HCT116 (cell line): ENCODE measurements around the gene FREM3. TPM values are rescaled to one million over a fixed set of nuclear protein-coding genes. Genes with fewer than 3 reads are reported as not detected.

ENCODE experiments used
- ATAC-seq: fragments of 200-7000 bp; cut with Tn5 transposase; 2 replicates; pipeline ENCODE4 v1.9.1; 2020; ENCODE audit warnings: mild to moderate bottlenecking, moderate library complexity
- BruUV-seq: library from RNA; stranded (reverse); fragments of 400-500 nt; replicated peaks from 2 replicates; lab custom pipeline; 2021; lab: Mats Ljungman, UMichigan
- CTCF ChIA-PET: fragments of 300-600 bp; sonication (Branson Sonifier 250); formaldehyde crosslinking; loops from one replicate; lab custom pipeline; 2021; ENCODE audit warnings: antibody characterized with exemption; lab: Charles Lee
- POLR2A ChIA-PET: fragments of 300-600, 350-600 bp; sonication (Branson Sonifier 250); formaldehyde crosslinking; loops from one replicate; lab custom pipeline; 2021; ENCODE audit warnings: antibody characterized with exemption; lab: Charles Lee
- RAD21 ChIA-PET, 2 experiments: fragments of 300-600 bp; sonication (Branson Sonifier 250); formaldehyde crosslinking; loops; one replicate each; lab custom pipeline; 2023; ENCODE audit warnings: low total read pairs in 2 of 2; ENCODE audit not compliant: uncharacterized antibody in 2 of 2, unreplicated experiment in 2 of 2, low non-redundant PET in 1 of 2; lab: Charles Lee
- DNase-seq: peaks from one replicate; pipeline ENCODE4 v3.0.0-alpha.2; 2010; ENCODE audit warnings: low read depth, low spot score
- H2AFZ ChIP-seq: fragments of 200-600 bp; shearing (Covaris generic), sonication (generic); 2 replicates; pipeline ENCODE4 v1.6.1; 2017; ENCODE audit warnings: low read depth, mixed run types, mixed read lengths, antibody characterized with exemption, low read length; ENCODE audit not compliant: poor library complexity, severe bottlenecking
- H3K27ac ChIP-seq: 2 replicates; pipeline ENCODE4 v1.5.1; 2012; ENCODE audit warnings: low read depth, low read length
- H3K27me3 ChIP-seq: fragments of 200-600 bp; sonication (generic); 2 replicates; pipeline ENCODE4 v1.6.1; 2016; ENCODE audit warnings: mixed run types, low read length, mixed read lengths; ENCODE audit not compliant: insufficient read depth
- H3K36me3 ChIP-seq, 2 experiments: fragments of 200-500 bp in 1 of 2; fragments of 200-600 bp in 1 of 2; sonication (Bioruptor generic) in 1 of 2; sonication (generic) in 1 of 2; 2 replicates each; pipeline versions ENCODE4 v1.5.1 to v1.6.1; 2014 to 2016; ENCODE audit warnings: low read length in 2 of 2, inconsistent platforms in 1 of 2, mixed read lengths in 1 of 2, mixed run types in 1 of 2; ENCODE audit not compliant: insufficient read depth in 2 of 2, control insufficient read depth in 1 of 2
- H3K4me1 ChIP-seq, 2 experiments: fragments of 200-600 bp in 1 of 2; sonication (generic) in 1 of 2; 2 replicates each; pipeline versions ENCODE4 v1.5.1 to v1.6.1; 2012 to 2017; ENCODE audit warnings: low read length in 2 of 2, inconsistent platforms in 1 of 2, mild to moderate bottlenecking in 1 of 2, mixed read lengths in 1 of 2, mixed run types in 1 of 2, moderate library complexity in 1 of 2; ENCODE audit not compliant: insufficient read depth in 2 of 2, control insufficient read depth in 1 of 2
- H3K4me2 ChIP-seq: fragments of 200-600 bp; sonication (generic); 2 replicates; pipeline ENCODE4 v1.6.1; 2017; ENCODE audit warnings: mixed run types, low read length, mixed read lengths
- H3K4me3 ChIP-seq, 2 experiments: fragments of 200-600 bp in 1 of 2; sonication (generic) in 1 of 2; replicated peaks in 1 of 2; 2 replicates each; pipeline ENCODE4 v1.5.1; 2011 to 2016; ENCODE audit warnings: low read length in 2 of 2, control low read depth in 1 of 2, low read depth in 1 of 2, mild to moderate bottlenecking in 1 of 2, mixed read lengths in 1 of 2, mixed run types in 1 of 2
- H3K79me2 ChIP-seq: fragments of 200-600 bp; sonication (generic); 2 replicates; pipeline ENCODE4 v1.6.1; 2017; ENCODE audit warnings: mild to moderate bottlenecking, mixed run types, low read length, moderate library complexity, mixed read lengths; ENCODE audit not compliant: insufficient read depth
- H3K9ac ChIP-seq: fragments of 200-600 bp; sonication (generic); 2 replicates; pipeline ENCODE4 v1.6.1; 2016; ENCODE audit warnings: low read length, mixed read lengths
- H3K9me2 ChIP-seq: fragments of 200-600 bp; sonication (generic), shearing (Covaris generic); 2 replicates; pipeline ENCODE4 v1.6.1; 2017; ENCODE audit warnings: mixed run types, mild to moderate bottlenecking, moderate library complexity; ENCODE audit not compliant: insufficient read depth
- H3K9me3 ChIP-seq, 2 experiments: fragments of 200-500 bp in 1 of 2; fragments of 200-600 bp in 1 of 2; sonication (Bioruptor generic) in 1 of 2; sonication (generic) in 1 of 2; 2 replicates each; pipeline ENCODE4 v1.6.1; 2014 to 2017; ENCODE audit warnings: low read length in 2 of 2, mixed read lengths in 2 of 2, inconsistent platforms in 1 of 2, low read depth in 1 of 2, mild to moderate bottlenecking in 1 of 2, mixed run types in 1 of 2, moderate library complexity in 1 of 2; ENCODE audit not compliant: control insufficient read depth in 1 of 2, insufficient read depth in 1 of 2
- H4K20me1 ChIP-seq: fragments of 200-600 bp; sonication (generic), shearing (Covaris generic); 2 replicates; pipeline ENCODE4 v1.6.1; 2017; ENCODE audit warnings: mixed run types, mild to moderate bottlenecking, moderate library complexity; ENCODE audit not compliant: insufficient read depth
- CBX3 ChIP-seq: IDR thresholded peaks from 2 replicates; pipeline ENCODE4 v1.6.1; 2012; ENCODE audit warnings: low read depth
- CEBPB ChIP-seq: IDR thresholded peaks from 2 replicates; pipeline ENCODE4 v1.6.1; 2012; ENCODE audit warnings: low read depth
- EGR1 ChIP-seq: IDR thresholded peaks from 2 replicates; pipeline ENCODE4 v1.6.1; 2012; ENCODE audit warnings: low read depth
- ELF1 ChIP-seq: IDR thresholded peaks from 2 replicates; pipeline ENCODE4 v1.6.1; 2012; ENCODE audit warnings: low read depth, borderline replicate concordance
- EZH2 ChIP-seq: fragments of 200-600 bp; sonication (generic); IDR thresholded peaks from 2 replicates; pipeline ENCODE4 v1.6.1; 2017; ENCODE audit warnings: antibody characterized with exemption, mixed run types
- EZH2phosphoT487 ChIP-seq: fragments of 200-600 bp; IDR thresholded peaks from 2 replicates; pipeline ENCODE4 v1.6.1; 2018; ENCODE audit warnings: antibody characterized with exemption, borderline replicate concordance
- FOSL1 ChIP-seq: IDR thresholded peaks from 2 replicates; pipeline ENCODE4 v1.6.1; 2012; ENCODE audit warnings: low read depth
- JUND ChIP-seq: IDR thresholded peaks from 2 replicates; pipeline ENCODE4 v1.6.1; 2012
- POLR2AphosphoS5 ChIP-seq: IDR thresholded peaks from 2 replicates; pipeline ENCODE4 v1.6.1; 2011; ENCODE audit warnings: mild to moderate bottlenecking, low read depth, low read length, moderate library complexity
- RAD21 ChIP-seq: IDR thresholded peaks from 2 replicates; pipeline ENCODE4 v1.6.1; 2012; ENCODE audit warnings: low read depth, mild to moderate bottlenecking
- SP1 ChIP-seq: IDR thresholded peaks from 2 replicates; pipeline ENCODE4 v1.6.1; 2012; ENCODE audit warnings: low read depth
- TCF7L2 ChIP-seq: IDR thresholded peaks from 2 replicates; pipeline ENCODE4 v1.7.0; 2011; ENCODE audit warnings: borderline replicate concordance, inconsistent platforms; ENCODE audit not compliant: insufficient read depth, insufficient read length; ENCODE audit errors: extremely low read depth
- YY1 ChIP-seq: IDR thresholded peaks from 2 replicates; pipeline ENCODE4 v1.6.1; 2011; ENCODE audit warnings: low read length, low read depth, moderate library complexity, mild to moderate bottlenecking; ENCODE audit not compliant: insufficient replicate concordance; ENCODE audit errors: extremely low read depth
- ZFX ChIP-seq: fragments of 450-650 bp; IDR thresholded peaks from 2 replicates; pipeline ENCODE4 v1.6.1; 2017
- ZNF274 ChIP-seq: fragments of 200-500 bp; sonication (Bioruptor generic); IDR thresholded peaks from 2 replicates; pipeline ENCODE4 v1.6.1; 2014; ENCODE audit warnings: mild to moderate bottlenecking, low read depth, low read length, inconsistent platforms
- intact Hi-C: fragments of 100-400 bp; cut with micrococcal nuclease; formaldehyde crosslinking; loops from 2 replicates; pipeline ENCODE4 v1.10.0; 2022
- total RNA-seq: library from RNA; stranded (reverse); gene quantifications from one replicate; pipeline ENCODE4 v1.2.1, GENCODE V29; 2021; ENCODE audit not compliant: unreplicated experiment
- TF ChIP-seq, protein P1 (sequence below), 3 experiments: fragments of 200-600 bp in 1 of 3; sonication (generic) in 1 of 3; IDR thresholded peaks in 2 of 3; conservative IDR thresholded peaks in 1 of 3; 2 replicates each; pipeline ENCODE4 v1.5.1; 2012 to 2017; ENCODE audit warnings: low read depth in 2 of 3, low read length in 2 of 3, antibody characterized with exemption in 1 of 3, borderline replicate concordance in 1 of 3, control low read depth in 1 of 3, mild to moderate bottlenecking in 1 of 3, mixed read lengths in 1 of 3, mixed run types in 1 of 3, moderate library complexity in 1 of 3; ENCODE audit not compliant: insufficient read depth in 1 of 3

FREM3 gene
- total RNA-seq, 1 experiment from 2014 or later: not detected

- H4K20me1 ChIP-seq: no peaks in the 10 kb centered on the region
- H3K9ac ChIP-seq: no peak overlapping the region
- no peaks in the 10 kb centered on the region for H3K79me2 ChIP-seq
- no peaks in the 10 kb centered on the region for H3K4me1 ChIP-seq
- RAD21 ChIA-PET: no interaction called here
- POLR2A ChIA-PET: no interaction called here
- H3K4me3 ChIP-seq: no peak overlapping the region
- H3K27ac ChIP-seq: no peak overlapping the region
- intact Hi-C loops: no loop called here
- H3K4me2 ChIP-seq: no peak overlapping the region
- no peaks in the 10 kb centered on the region for H3K27me3 ChIP-seq
- 0 out of 2 replicates have a peak, but pooled peaks cover 2% of the 10 kb centered on the region for H3K9me2 ChIP-seq
- TF ChIP-seq EZH2: no peak
- TF ChIP-seq, all 23 proteins: peak for 0
- H3K9me3 ChIP-seq: no peaks in the 10 kb centered on the region
- DNase-seq (no peak), ATAC-seq (no peak)
- H2AFZ ChIP-seq: no peak overlapping the region
- no TSS peak for BruUV-seq
- CTCF ChIA-PET: no interaction called here
- H3K36me3 ChIP-seq: no peaks in the 10 kb centered on the region
Observed at GRCh38 chr4:143654571-143654970, 45.9 kb downstream of the FREM3 start.

GRCh38 chr4:143653031-143653430 is 47.4 kb downstream of the FREM3 start:
- Histone ChIP-seq H3K9me3 (no peaks in the 10 kb centered on the region), H3K9ac (no peak overlapping the region), H3K4me1 (no peaks in the 10 kb centered on the region), H3K27me3 (no peaks in the 10 kb centered on the region), H3K4me2 (no peak overlapping the region), H3K79me2 (no peaks in the 10 kb centered on the region), H3K4me3 (no peak overlapping the region), H4K20me1 (no peaks in the 10 kb centered on the region)
- CTCF ChIA-PET: no interaction called here
- POLR2A ChIA-PET: no interaction called here
- no peak for DNase-seq
- TF ChIP-seq POLR2AphosphoS5 (no peak), SP1 (no peak), ELF1 (no peak), EZH2phosphoT487 (no peak), YY1 (no peak), RAD21 (no peak), EGR1 (no peak), TCF7L2 (no peak), FOSL1 (no peak), EZH2 (no peak), ZFX (no peak), ZNF274 (no peak), CEBPB (no peak), CBX3 (no peak), JUND (no peak)
- TF ChIP-seq, protein P1, sequence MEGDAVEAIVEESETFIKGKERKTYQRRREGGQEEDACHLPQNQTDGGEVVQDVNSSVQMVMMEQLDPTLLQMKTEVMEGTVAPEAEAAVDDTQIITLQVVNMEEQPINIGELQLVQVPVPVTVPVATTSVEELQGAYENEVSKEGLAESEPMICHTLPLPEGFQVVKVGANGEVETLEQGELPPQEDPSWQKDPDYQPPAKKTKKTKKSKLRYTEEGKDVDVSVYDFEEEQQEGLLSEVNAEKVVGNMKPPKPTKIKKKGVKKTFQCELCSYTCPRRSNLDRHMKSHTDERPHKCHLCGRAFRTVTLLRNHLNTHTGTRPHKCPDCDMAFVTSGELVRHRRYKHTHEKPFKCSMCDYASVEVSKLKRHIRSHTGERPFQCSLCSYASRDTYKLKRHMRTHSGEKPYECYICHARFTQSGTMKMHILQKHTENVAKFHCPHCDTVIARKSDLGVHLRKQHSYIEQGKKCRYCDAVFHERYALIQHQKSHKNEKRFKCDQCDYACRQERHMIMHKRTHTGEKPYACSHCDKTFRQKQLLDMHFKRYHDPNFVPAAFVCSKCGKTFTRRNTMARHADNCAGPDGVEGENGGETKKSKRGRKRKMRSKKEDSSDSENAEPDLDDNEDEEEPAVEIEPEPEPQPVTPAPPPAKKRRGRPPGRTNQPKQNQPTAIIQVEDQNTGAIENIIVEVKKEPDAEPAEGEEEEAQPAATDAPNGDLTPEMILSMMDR (IDR thresholded peaks at IDR 0.05 in 2 of 3, conservative IDR thresholded peaks at IDR 0.05 in 1 of 3; ENCODE audit: borderline replicate concordance in 1 of 3, insufficient read depth in 1 of 3, low read depth in 2 of 3, low read length in 2 of 3): no peak
- TF ChIP-seq, all 23 proteins: peak for 0
- no peak for ATAC-seq
- intact Hi-C loops: no loop called here
- no peak overlapping the region for H3K27ac ChIP-seq
- H2AFZ ChIP-seq: no peak overlapping the region
- RAD21 ChIA-PET: no interaction called here
- H3K9me2 ChIP-seq: 0 out of 2 replicates have a peak, but pooled peaks cover 2% of the 10 kb centered on the region
- H3K36me3 ChIP-seq: no peaks in the 10 kb centered on the region
- no TSS peak for BruUV-seq
